Sigmoid colon (tissue), 4 donors: Measurements from ENCODE around the gene CDKN1A.

Experiments
- EP300 ChIP-seq, 4 donors: sonication (generic); formaldehyde crosslinking; IDR thresholded peaks; one replicate each; pipeline ENCODE4 v1.6.1; 2017; ENCODE audit warnings: antibody characterized with exemption in 4 of 4
- POLR2A ChIP-seq, 2 donors: fragments of 450-650 bp; IDR thresholded peaks; one replicate each; pipeline ENCODE4 v1.6.1; 2016; ENCODE audit warnings: antibody characterized with exemption in 2 of 2, mild to moderate bottlenecking in 2 of 2, moderate library complexity in 2 of 2
- POLR2AphosphoS5 ChIP-seq, 4 donors: sonication (generic); formaldehyde crosslinking; IDR thresholded peaks; one replicate each; pipeline ENCODE4 v1.6.1; 2017; ENCODE audit warnings: antibody characterized with exemption in 4 of 4
- TF ChIP-seq, protein P1 (sequence below), 4 experiments: fragments of 450-650 bp in 3 of 4; fragments of 200-600 bp in 1 of 4; IDR thresholded peaks; one replicate each; pipeline ENCODE4 v1.5.1; 2016 to 2019; ENCODE audit warnings: antibody characterized with exemption in 4 of 4, mild to moderate bottlenecking in 3 of 4, moderate library complexity in 2 of 4

- TF ChIP-seq, protein P1, sequence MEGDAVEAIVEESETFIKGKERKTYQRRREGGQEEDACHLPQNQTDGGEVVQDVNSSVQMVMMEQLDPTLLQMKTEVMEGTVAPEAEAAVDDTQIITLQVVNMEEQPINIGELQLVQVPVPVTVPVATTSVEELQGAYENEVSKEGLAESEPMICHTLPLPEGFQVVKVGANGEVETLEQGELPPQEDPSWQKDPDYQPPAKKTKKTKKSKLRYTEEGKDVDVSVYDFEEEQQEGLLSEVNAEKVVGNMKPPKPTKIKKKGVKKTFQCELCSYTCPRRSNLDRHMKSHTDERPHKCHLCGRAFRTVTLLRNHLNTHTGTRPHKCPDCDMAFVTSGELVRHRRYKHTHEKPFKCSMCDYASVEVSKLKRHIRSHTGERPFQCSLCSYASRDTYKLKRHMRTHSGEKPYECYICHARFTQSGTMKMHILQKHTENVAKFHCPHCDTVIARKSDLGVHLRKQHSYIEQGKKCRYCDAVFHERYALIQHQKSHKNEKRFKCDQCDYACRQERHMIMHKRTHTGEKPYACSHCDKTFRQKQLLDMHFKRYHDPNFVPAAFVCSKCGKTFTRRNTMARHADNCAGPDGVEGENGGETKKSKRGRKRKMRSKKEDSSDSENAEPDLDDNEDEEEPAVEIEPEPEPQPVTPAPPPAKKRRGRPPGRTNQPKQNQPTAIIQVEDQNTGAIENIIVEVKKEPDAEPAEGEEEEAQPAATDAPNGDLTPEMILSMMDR (IDR thresholded peaks at IDR 0.05), result no peak
- TF ChIP-seq EP300 (IDR thresholded peaks at IDR 0.05) (no peak), POLR2A (IDR thresholded peaks at IDR 0.05) (no peak), POLR2AphosphoS5 (IDR thresholded peaks at IDR 0.05) (no peak)
Measured at GRCh38 chr6:36698196-36698595, 19.7 kb downstream of the CDKN1A start.
